ENCODE data around the gene TMPRSS11E.
"Not testable (repeated sequence)": the region's sequence is repeated elsewhere in the genome, so short reads cannot be mapped to it uniquely, and the experiment has no call there.

The TMPRSS11E gene, protein sequence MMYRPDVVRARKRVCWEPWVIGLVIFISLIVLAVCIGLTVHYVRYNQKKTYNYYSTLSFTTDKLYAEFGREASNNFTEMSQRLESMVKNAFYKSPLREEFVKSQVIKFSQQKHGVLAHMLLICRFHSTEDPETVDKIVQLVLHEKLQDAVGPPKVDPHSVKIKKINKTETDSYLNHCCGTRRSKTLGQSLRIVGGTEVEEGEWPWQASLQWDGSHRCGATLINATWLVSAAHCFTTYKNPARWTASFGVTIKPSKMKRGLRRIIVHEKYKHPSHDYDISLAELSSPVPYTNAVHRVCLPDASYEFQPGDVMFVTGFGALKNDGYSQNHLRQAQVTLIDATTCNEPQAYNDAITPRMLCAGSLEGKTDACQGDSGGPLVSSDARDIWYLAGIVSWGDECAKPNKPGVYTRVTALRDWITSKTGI

DNA sequence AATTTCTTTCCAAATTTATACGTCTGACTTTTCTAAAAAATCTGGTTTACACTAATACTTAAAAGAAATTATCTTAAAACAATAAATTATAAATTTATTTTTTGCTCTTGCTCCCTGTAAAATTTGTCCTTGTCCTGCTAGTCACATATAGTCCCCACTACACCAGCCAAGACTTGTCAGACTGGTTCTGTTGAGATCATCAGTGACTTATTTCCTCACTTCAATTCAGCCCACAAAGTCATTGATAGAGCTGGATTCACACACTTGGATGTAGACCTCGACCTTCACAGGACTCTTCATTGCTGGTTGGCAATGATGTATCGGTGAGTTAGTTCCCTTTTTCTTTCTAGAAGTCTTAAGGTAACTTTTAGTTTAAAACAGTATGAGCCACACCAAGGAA is at the start of gene TMPRSS11E:
Gene TMPRSS11E, plus strand, starts transcription at position 263 of the 400 bp plus-strand sequence. Its CDS starts 50 bp downstream, at position 313.
- DNase-seq (ENCODE audit: low spot score), result no peak

DNA sequence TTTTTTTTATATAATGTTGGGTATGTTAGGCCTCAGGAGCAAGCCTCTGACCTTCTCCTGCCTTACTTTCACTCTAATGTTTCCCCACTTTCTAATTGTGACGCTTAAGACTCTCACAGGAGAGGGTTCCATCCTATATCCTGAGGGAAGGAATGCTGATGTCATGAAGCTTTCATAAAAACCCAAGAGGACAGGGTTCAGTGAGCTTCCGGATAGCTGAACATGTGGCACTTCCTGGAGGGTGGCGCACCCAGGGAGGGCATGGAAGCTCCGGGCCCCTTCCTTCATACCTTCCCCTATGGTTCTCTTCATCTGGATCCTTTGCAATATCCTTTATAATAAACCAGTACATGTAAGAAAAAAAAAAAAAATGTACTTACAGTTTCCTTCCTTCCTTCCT is 48.0 kb upstream of the TMPRSS11E start:
- DNase-seq (ENCODE audit: low spot score), result no peak

- DNase-seq (ENCODE audit: low spot score), result no peak
These were observed 46.0 kb upstream of the TMPRSS11E start for GRCh38 chr4:68401231-68401630.

GRCh38 chr4:68404153-68404552 is 43.1 kb upstream of the TMPRSS11E start:
- no peak for DNase-seq (ENCODE audit: low spot score)

DNA sequence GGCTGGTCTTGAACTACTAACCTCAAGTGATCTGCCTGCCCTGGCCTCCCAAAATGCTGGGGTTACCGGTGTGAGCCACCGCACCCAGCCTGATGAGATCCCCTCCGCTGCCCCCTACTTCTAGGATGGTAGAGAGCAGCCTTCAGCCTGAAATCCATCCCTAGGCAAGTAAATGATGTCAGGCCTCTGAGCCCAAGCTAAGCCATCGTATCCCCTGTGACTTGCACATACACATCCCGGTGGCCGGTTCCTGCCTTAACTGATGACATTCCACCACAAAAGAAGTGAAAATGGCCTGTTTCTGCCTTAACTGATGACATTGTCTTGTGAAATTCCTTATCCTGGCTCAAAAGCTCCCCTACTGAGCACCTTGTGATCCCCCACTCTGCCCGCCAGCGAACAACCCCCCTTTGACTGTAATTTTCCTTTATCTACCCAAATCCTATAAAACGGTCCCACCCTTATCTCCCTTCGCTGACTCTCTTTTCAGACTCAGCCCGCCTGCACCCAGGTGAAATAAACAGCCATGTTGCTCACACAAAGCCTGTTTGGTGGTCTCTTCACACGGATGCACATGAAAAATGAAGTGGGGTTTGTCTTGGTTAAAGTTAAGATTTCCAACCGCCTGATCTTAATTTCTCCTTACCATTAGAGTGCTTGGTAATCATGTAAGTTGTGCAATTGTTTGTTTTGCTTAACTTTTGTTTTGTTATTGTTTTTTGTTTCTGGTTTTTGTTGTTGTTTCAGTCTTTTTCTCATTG is 41.4 kb upstream of the TMPRSS11E start:
- not testable (repeated sequence) for DNase-seq (ENCODE audit: low spot score)

DNA sequence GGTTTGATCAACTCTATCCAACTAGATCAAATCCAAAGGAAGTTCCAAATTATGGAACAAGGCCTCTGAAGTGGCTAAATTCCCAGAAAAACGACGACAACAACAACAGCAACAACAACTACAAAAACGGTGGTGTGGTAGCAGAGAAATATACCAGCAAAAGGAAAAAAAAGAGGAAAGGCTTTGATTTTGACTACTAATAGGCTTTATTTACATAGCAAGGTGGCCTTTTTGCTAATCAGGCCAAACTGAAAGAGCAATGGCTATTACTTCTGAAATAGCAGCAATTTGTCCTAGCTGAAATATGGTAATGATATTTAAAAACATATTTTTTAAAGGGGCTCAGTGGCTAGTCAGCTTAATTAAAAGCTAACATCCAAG is 40.8 kb upstream of the TMPRSS11E start:
- no peak for DNase-seq (ENCODE audit: low spot score)

DNA sequence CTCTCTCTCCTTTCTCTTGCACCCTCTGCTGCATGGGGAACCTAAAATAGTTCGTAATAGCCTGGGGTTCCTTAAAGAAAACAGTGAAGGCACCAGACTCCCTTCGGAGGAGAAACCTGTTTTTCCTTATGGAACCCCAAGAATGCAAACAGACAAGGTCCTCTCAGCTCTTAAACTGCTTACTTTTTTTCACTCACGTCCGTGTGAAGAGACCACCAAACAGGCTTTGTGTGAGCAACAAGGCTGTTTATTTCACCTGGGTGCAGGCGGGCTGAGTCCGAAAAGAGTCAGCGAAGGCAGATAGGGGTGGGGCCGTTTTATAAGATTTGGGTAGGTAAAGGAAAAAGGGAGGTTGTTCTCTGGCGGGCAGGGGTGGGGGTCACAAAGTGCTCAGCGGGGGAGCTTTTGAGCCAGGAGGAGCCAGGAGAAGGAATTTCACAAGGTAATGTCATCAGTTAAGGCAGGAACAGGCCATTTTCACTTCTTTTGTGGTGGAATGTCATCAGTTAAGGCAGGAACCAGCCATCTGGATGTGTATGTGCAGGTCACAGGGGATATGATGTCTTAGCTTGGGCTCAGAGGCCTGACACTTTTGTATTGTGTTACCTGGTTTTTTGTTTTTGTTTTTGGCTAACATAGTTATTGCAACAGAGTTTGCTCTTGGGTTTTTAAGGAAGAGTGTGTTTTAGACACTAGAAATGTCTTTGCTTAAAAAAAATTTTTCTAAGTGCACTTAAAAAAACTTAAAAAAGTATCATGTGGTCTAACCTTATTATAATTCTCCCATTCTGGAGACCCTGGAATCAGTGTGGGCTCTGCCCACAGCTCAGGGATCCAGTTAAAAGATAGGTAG is 40.0 kb upstream of the TMPRSS11E start:
- not testable (repeated sequence) for DNase-seq (ENCODE audit: low spot score)

- DNase-seq (ENCODE audit: low spot score), result no peak
These were observed 39.4 kb upstream of the TMPRSS11E start for GRCh38 chr4:68407868-68408190.

- DNase-seq (ENCODE audit: low spot score), result no peak
These were observed 37.1 kb upstream of the TMPRSS11E start for GRCh38 chr4:68410149-68410548.

- DNase-seq (ENCODE audit: low spot score), result no peak
These were observed 36.6 kb upstream of the TMPRSS11E start for GRCh38 chr4:68410643-68411042.

DNA sequence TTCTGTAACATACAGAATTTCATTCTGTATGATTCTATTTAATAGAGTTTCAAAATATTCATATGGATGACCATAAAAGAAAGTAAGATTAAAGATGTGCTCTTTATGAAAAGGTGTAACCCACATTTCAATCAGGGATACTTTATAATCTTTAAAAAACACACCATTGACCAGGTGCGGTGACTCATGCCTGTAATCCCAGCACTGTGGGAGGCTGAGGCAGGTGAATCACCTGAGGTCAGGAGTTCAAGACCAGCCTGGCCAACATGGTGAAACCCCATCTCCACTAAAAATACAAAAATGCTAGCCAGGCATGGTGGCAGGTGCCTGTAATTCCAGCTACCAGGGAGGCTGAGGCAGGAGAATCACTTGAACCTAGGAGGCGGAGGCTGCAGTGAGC is 35.2 kb upstream of the TMPRSS11E start:
- DNase-seq (ENCODE audit: low spot score), result not testable (repeated sequence)

- DNase-seq (ENCODE audit: low spot score), result no peak
These were observed 30.7 kb upstream of the TMPRSS11E start for GRCh38 chr4:68416591-68416990.

GRCh38 chr4:68426516-68426915 is 20.7 kb upstream of the TMPRSS11E start:
- DNase-seq (ENCODE audit: low spot score), result no peak

DNA sequence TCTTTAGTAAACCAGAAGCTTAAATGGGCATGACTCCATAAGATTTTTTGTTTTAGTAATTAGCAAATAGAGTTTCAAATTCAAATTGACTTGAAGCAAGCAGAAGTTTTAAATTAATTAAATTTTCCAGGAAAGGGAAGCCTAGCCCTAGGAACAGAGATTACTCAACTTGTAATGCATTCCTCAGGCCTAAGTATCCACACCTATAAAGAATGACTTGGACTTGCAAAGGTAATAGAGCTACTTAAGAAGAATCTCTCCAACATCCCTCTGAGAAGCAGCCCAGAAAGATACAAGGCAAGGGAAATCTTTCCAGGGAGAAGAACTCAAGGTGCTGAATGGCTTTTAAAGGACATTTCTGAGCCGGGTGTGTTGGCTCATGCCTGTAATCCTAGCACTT is 16.9 kb upstream of the TMPRSS11E start:
- no peak for DNase-seq (ENCODE audit: low spot score)

DNA sequence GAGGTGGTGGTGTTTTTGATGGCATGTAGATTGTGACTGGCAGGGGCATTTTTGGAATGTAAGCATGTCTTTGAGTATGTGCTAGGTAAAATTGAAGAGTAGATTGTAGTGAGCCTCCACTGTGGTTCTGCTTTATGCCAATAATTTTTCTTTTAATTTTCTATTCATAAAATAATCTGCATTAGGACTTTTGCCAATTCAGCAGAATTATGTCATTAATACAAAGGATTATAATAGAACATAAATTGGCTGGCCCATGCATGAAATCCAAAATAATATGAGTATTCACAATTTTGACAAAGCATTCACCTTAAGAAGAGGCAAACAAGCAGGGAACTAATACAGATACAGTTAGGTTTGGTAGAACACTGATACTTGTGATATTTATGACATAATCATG is 14.9 kb upstream of the TMPRSS11E start:
- DNase-seq (ENCODE audit: low spot score), result no peak

DNA sequence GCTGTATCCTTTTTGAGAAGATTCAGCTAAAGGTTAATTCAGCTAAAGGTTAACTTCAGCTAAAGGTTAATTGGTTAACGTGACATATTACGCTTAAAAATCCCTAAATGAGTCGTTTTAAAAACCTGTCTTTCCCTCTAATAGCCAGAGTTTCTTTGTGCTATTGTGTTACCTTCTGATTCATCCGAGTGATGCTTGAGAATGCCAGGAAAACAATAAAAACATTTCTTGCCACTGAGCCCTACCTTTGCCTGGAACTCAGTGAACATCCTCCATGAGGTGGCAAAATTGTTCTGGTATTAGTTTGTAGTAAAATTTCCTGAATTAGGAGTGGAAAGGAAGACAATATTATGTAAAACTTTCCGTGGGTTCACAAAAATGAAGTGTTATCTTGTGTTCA is 13.7 kb upstream of the TMPRSS11E start:
- no peak for DNase-seq (ENCODE audit: low spot score)

DNA sequence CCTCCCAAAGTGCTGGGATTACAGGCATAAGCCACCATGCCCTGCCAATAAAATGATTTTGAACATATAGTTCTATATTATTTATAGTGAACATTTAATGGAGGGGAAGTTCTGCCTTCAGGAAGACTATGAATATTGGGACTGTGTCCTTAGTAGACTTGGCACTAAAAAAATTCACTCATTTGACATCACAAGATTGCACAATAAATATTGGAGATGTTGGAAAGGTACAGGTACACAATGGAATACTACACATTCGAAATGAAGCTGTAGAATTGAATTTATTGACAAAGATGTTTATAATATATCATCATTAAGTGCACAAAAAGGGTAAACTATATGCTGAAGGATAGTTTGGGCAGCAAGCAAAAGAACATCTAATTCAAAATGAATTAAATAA is 13.0 kb upstream of the TMPRSS11E start:
- no peak for DNase-seq (ENCODE audit: low spot score)

- no peak for DNase-seq (ENCODE audit: low spot score)
These were observed 12.4 kb upstream of the TMPRSS11E start for GRCh38 chr4:68434836-68435235.

DNA sequence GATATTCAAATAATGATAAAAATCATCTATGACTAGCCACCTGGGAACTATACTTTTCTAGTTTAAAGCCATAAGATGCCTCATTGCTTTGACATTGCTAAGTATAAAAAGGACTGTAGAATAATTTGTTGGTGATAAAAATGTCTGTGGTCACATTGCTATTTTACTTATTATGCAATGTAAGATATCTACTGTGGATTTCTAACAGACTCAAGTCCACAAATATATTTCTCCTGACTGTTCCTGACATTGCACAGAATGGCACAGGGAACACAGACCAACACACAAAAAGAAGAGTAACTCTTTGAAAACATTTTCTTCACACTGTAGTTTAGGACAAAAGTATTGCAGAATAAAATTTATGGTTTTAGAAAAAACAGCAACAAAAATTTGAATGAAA is 2.2 kb upstream of the TMPRSS11E start:
- DNase-seq (ENCODE audit: low spot score), result no peak

GRCh38 chr4:68451246-68452211 is 4.3 kb downstream of the TMPRSS11E start:
- DNase-seq (ENCODE audit: low spot score), result no peak

GRCh38 chr4:68460085-68460484 is 12.8 kb downstream of the TMPRSS11E start:
- DNase-seq (ENCODE audit: low spot score), result no peak
